Breast epithelium (tissue), 4 donors: ENCODE measurements around the gene PRPF4. TPM values are rescaled to one million over a fixed set of nuclear protein-coding genes. Genes with fewer than 3 reads are reported as not detected.
"Not testable (repeated sequence)": the region's sequence is repeated elsewhere in the genome, so short reads cannot be mapped to it uniquely, and the experiment has no call there.

Source experiments
- DNase-seq, 2 donors: peaks; one replicate each; pipeline ENCODE4 v3.0.0-alpha.2; 2019; ENCODE audit warnings: low spot score in 2 of 2
- H3K27ac ChIP-seq, 2 donors: fragments of 200-600 bp; sonication (generic) in 1 of 2; one replicate each; pipeline ENCODE4 v1.5.1; 2016 to 2019; ENCODE audit warnings: mild to moderate bottlenecking in 1 of 2
- H3K27me3 ChIP-seq, 2 donors: fragments of 200-600 bp; sonication (generic) in 1 of 2; one replicate each; pipeline versions ENCODE4 v1.5.1 to v1.6.0; 2017 to 2019; ENCODE audit warnings: control low read depth in 1 of 2, mild to moderate bottlenecking in 1 of 2
- H3K36me3 ChIP-seq: fragments of 200-600 bp; one replicate; pipeline ENCODE4 v1.5.1; 2019
- H3K4me1 ChIP-seq, 2 donors: fragments of 200-600 bp; sonication (generic); one replicate each; pipeline ENCODE4 v1.5.1; 2016 to 2019; ENCODE audit warnings: control low read depth in 1 of 2
- H3K4me3 ChIP-seq, 3 donors: fragments of 200-600 bp; sonication (generic); 1 replicate in 2 of 3; 2 replicates in 1 of 3; pipeline ENCODE4 v1.5.1; 2016 to 2019; ENCODE audit warnings: mild to moderate bottlenecking in 3 of 3, moderate library complexity in 2 of 3
- H3K9me3 ChIP-seq, 2 donors: fragments of 200-600 bp; sonication (generic) in 1 of 2; one replicate each; pipeline ENCODE4 v1.5.1; 2016 to 2019; ENCODE audit warnings: control low read depth in 1 of 2
- POLR2A ChIP-seq: fragments of 450-650 bp; IDR thresholded peaks from one replicate; pipeline ENCODE4 v1.6.1; 2016; ENCODE audit warnings: antibody characterized with exemption, mild to moderate bottlenecking, moderate library complexity
- POLR2AphosphoS5 ChIP-seq, 3 donors: sonication (generic); formaldehyde crosslinking; IDR thresholded peaks; one replicate each; pipeline ENCODE4 v1.6.1; 2017; ENCODE audit warnings: antibody characterized with exemption in 3 of 3
- intact Hi-C: fragments of 100-400 bp; cut with DNase I; formaldehyde crosslinking; loops from one replicate; pipeline ENCODE4 v1.15.1; 2023; ENCODE audit warnings: low total_unique reads
- total RNA-seq, 3 donors: library from RNA; depleted of rRNA; stranded (reverse); fragments of >200 nt; gene quantifications; one replicate each; pipeline ENCODE4 v1.1.0, GENCODE V29; 2016
- TF ChIP-seq, protein P1 (sequence below), 3 donors: fragments of 450-650 bp; IDR thresholded peaks; one replicate each; pipeline ENCODE4 v1.5.1; 2016 to 2017; ENCODE audit warnings: antibody characterized with exemption in 3 of 3, mild to moderate bottlenecking in 3 of 3, moderate library complexity in 3 of 3

The PRPF4 gene
- total RNA-seq, 3 donors from 2014 or later, result 14.2 to 23.1 (median 18.4) TPM

DNA sequence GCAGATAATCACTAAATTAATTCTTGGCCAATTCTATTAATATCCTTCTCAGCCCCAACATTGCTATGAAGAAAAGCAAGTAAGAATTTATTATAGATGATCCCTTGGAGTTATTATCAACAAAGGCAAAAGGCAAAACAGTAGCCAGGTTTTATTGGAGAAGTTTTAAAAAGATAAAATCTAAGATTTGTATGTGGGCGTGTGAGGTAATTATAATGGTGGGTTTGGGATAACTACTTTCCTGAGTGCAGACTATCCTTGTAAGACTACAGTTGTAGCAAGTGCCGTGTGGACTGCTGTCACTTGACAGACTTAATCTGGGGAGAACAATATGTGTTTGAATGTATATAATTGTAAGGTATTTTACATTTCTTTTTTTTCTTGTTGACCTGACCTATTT, 30.9 kb upstream of the PRPF4 start:
- no peak overlapping the region for H3K27ac ChIP-seq
- H3K9me3 ChIP-seq, result no peaks in the 10 kb centered on the region
- no peak for DNase-seq
- TF ChIP-seq POLR2AphosphoS5 (IDR thresholded peaks at IDR 0.05) (no peak), POLR2A (no peak)
- TF ChIP-seq, protein P1, sequence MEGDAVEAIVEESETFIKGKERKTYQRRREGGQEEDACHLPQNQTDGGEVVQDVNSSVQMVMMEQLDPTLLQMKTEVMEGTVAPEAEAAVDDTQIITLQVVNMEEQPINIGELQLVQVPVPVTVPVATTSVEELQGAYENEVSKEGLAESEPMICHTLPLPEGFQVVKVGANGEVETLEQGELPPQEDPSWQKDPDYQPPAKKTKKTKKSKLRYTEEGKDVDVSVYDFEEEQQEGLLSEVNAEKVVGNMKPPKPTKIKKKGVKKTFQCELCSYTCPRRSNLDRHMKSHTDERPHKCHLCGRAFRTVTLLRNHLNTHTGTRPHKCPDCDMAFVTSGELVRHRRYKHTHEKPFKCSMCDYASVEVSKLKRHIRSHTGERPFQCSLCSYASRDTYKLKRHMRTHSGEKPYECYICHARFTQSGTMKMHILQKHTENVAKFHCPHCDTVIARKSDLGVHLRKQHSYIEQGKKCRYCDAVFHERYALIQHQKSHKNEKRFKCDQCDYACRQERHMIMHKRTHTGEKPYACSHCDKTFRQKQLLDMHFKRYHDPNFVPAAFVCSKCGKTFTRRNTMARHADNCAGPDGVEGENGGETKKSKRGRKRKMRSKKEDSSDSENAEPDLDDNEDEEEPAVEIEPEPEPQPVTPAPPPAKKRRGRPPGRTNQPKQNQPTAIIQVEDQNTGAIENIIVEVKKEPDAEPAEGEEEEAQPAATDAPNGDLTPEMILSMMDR (IDR thresholded peaks at IDR 0.05), result no peak
- intact Hi-C loops, result no loop called here
- H3K27me3 ChIP-seq, result no peaks in the 10 kb centered on the region
- no peak overlapping the region for H3K4me3 ChIP-seq
- H3K4me1 ChIP-seq, result no peaks in the 10 kb centered on the region
- H3K36me3 ChIP-seq, result no peaks in the 10 kb centered on the region

DNA sequence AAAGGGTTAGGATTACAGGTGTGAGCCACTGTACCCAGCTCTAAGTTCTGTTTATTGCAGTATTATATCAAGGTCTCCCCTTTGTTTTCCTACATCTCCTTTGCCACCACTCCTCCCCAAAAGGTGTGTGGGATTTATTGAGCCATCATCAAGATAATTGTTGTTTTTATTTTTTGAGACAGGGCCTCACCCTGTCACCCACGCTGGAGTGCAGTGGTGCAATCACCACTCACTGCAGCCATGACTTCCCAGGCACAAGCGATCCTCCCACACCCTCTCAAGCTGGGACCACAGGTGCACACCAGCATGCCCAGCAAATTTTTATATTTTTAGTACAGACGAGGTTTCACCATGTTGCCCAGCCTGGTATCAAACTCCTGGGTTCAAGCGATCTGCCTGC, 29.6 kb upstream of the PRPF4 start:
- intact Hi-C loops, result no loop called here
- Histone ChIP-seq H3K36me3 (no peaks in the 10 kb centered on the region), H3K4me3 (no peak overlapping the region), H3K27me3 (no peaks in the 10 kb centered on the region), H3K4me1 (no peaks in the 10 kb centered on the region), H3K27ac (no peak overlapping the region), H3K9me3 (no peaks in the 10 kb centered on the region)
- no peak for DNase-seq
- TF ChIP-seq POLR2AphosphoS5 (IDR thresholded peaks at IDR 0.05) (no peak), POLR2A (no peak)
- TF ChIP-seq, protein P1 (IDR thresholded peaks at IDR 0.05), result no peak

DNA sequence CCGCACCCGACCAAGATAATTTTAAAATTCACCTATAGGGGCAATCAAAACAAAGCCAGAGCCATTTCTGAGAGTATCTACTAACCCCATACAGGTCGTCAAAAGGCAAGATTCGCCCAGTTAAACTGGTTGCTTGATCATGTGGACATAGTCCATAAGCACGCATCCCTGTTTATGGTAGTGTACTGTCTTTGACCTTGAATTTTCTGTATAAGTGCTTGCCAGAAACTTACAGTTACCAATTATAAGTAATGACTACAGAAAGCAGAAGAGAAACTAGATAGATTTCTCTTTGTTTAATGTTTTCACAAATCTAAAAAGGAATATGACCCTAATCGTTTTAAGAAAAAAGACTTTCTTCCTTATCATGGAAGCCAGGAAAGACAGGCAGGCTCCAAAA, 28.5 kb upstream of the PRPF4 start:
- DNase-seq, result no peak
- Histone ChIP-seq H3K9me3 (no peaks in the 10 kb centered on the region), H3K36me3 (no peaks in the 10 kb centered on the region), H3K27ac (no peak overlapping the region), H3K4me3 (no peak overlapping the region), H3K4me1 (no peaks in the 10 kb centered on the region), H3K27me3 (no peaks in the 10 kb centered on the region)
- TF ChIP-seq POLR2AphosphoS5 (IDR thresholded peaks at IDR 0.05) (no peak), POLR2A (no peak)
- TF ChIP-seq, protein P1 (IDR thresholded peaks at IDR 0.05), result no peak
- intact Hi-C loops, result no loop called here

DNA sequence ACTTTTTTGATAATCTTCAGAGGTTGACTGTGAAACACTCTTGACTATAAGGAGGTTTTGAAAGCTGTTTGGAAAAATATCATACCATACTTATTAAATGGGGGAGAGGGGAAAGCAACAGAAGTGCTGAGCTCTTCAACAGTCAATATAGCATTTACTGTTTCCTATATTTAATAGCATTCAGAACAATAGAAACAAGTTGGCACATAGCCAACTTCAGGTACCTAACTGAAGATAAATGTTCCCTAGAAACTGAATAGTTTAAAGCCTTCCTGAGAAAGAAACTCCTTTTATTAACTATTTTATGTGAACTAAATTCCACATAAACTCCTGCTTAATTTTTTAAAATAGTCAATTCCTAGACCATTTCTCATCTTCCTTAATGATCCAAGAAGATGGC, 27.8 kb upstream of the PRPF4 start:
- no peak for DNase-seq
- Histone ChIP-seq H3K27ac (no peak overlapping the region), H3K36me3 (no peaks in the 10 kb centered on the region), H3K9me3 (no peaks in the 10 kb centered on the region), H3K4me1 (no peaks in the 10 kb centered on the region), H3K4me3 (no peak overlapping the region), H3K27me3 (no peaks in the 10 kb centered on the region)
- TF ChIP-seq POLR2A, result no peak
- TF ChIP-seq, protein P1 (IDR thresholded peaks at IDR 0.05), result no peak
- TF ChIP-seq POLR2AphosphoS5 (IDR thresholded peaks at IDR 0.05), result no peak
- intact Hi-C loops, result no loop called here

DNA sequence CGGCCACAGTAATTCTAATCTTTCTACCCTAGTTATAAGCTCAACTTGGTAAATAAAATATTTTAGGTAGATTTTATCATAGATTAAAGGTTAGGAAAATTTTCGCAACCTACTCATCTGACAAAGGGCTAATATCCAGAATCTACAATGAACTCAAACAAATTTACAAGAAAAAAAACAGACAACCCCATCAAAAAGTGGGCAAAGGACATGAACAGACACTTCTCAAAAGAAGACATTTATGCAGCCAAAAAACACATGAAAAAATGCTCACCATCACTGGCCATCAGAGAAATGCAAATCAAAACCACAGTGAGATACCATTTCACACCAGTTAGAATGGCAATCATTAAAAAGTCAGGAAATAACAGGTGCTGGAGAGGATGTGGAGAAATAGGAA, 25.8 kb upstream of the PRPF4 start:
- H3K9me3 ChIP-seq, DNase-seq, H3K27me3 ChIP-seq, H3K4me1 ChIP-seq, intact Hi-C loops, H3K4me3 ChIP-seq, H3K27ac ChIP-seq, H3K36me3 ChIP-seq: not testable (repeated sequence)

DNA sequence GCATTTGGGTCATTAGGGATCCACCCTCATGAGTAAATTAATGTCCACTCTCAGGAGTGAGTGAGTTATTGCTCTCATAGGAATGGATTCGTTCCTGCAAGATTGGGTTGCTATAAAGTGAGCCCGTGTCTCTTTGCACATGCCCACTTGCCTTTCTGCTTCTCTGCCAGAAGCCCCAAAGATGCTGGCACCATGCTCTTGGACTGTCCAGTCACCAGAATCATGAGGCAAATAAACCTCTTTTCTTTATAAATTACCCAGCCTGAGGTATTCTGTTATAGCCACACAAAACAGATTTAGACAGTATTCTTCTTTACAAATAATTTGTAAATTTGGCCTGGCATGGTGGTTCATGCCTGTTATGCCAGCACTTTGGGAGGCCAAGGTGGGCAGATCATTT, 24.7 kb upstream of the PRPF4 start:
- Histone ChIP-seq H3K36me3 (no peaks in the 10 kb centered on the region), H3K9me3 (no peaks in the 10 kb centered on the region), H3K4me1 (no peaks in the 10 kb centered on the region), H3K4me3 (no peak overlapping the region), H3K27ac (no peak overlapping the region), H3K27me3 (no peaks in the 10 kb centered on the region)
- no peak for DNase-seq
- no peak for TF ChIP-seq POLR2AphosphoS5 (IDR thresholded peaks at IDR 0.05)
- TF ChIP-seq, protein P1 (IDR thresholded peaks at IDR 0.05), result no peak
- no peak for TF ChIP-seq POLR2A
- intact Hi-C loops, result no loop called here
